SK-N-DZ (cell line): ENCODE data around the gene MAP2K6.

Experiments
- DNase-seq: peaks from one replicate; pipeline ENCODE4 v3.0.0-alpha.2; 2015; ENCODE audit warnings: low spot score

Gene MAP2K6

GRCh38 chr17:69574257-69575197, 160.0 kb downstream of the MAP2K6 start:
- DNase-seq, result no peak

- no peak for DNase-seq
Measured at GRCh38 chr17:69575346-69575761, 160.9 kb downstream of the MAP2K6 start.

- no peak for DNase-seq
Measured at GRCh38 chr17:69577098-69577497, 162.6 kb downstream of the MAP2K6 start.

GRCh38 chr17:69578385-69578936, 164.0 kb downstream of the MAP2K6 start:
- DNase-seq, result no peak

GRCh38 chr17:69579961-69580677, 165.6 kb downstream of the MAP2K6 start:
- no peak for DNase-seq

- no peak for DNase-seq
Measured at GRCh38 chr17:69581061-69581961, 166.8 kb downstream of the MAP2K6 start.

- no peak for DNase-seq
Measured at GRCh38 chr17:69588316-69588715, 173.8 kb downstream of the MAP2K6 start.

GRCh38 chr17:69588827-69589239, 174.3 kb downstream of the MAP2K6 start:
- DNase-seq, result no peak

GRCh38 chr17:69590671-69591070, 176.2 kb downstream of the MAP2K6 start:
- DNase-seq, result no peak

GRCh38 chr17:69592692-69593350, 178.3 kb downstream of the MAP2K6 start:
- no peak for DNase-seq

GRCh38 chr17:69593351-69593715, 178.8 kb downstream of the MAP2K6 start:
- DNase-seq, result no peak

- DNase-seq, result no peak
Measured at GRCh38 chr17:69593716-69594115, 179.2 kb downstream of the MAP2K6 start.

- DNase-seq, result no peak
Measured at GRCh38 chr17:69594641-69595040, 180.1 kb downstream of the MAP2K6 start.

- DNase-seq, result no peak
Measured at GRCh38 chr17:69596141-69596540, 181.6 kb downstream of the MAP2K6 start.

- DNase-seq, result no peak
Measured at GRCh38 chr17:69597898-69598692, 183.6 kb downstream of the MAP2K6 start.

- no peak for DNase-seq
Measured at GRCh38 chr17:69602972-69603371, 188.5 kb downstream of the MAP2K6 start.
